SU-DHL-6 (cell line): ENCODE results near the gene COL6A2.

Source experiments
- H2AFZ ChIP-seq: fragments of 200-600 bp; sonication (generic); 2 replicates; pipeline ENCODE4 v1.6.1; 2014; ENCODE audit warnings: low read depth, mild to moderate bottlenecking, moderate library complexity, mixed read lengths, antibody characterized with exemption, low read length; ENCODE audit not compliant: severe bottlenecking
- H3F3A ChIP-seq: fragments of 200-600 bp; shearing (Covaris generic); 2 replicates; pipeline ENCODE4 v1.6.0; 2016; ENCODE audit warnings: antibody characterized with exemption, mild to moderate bottlenecking; ENCODE audit not compliant: insufficient read depth
- H3K27ac ChIP-seq: fragments of 200-600 bp; sonication (generic); 2 replicates; pipeline ENCODE4 v1.5.1; 2016; ENCODE audit warnings: low read depth, mild to moderate bottlenecking, low read length, moderate library complexity, mixed read lengths
- H3K27me3 ChIP-seq: fragments of 200-600 bp; sonication (generic), shearing (Covaris generic); 2 replicates; pipeline ENCODE4 v1.6.0; 2014; ENCODE audit warnings: mild to moderate bottlenecking, low read length
- H3K36me3 ChIP-seq: fragments of 200-600 bp; sonication (generic); 2 replicates; pipeline ENCODE4 v1.6.1; 2014; ENCODE audit warnings: mild to moderate bottlenecking, low read length, mixed read lengths
- H3K4me2 ChIP-seq: fragments of 300-600, 200-600 bp; shearing (Covaris generic), sonication (generic); 2 replicates; pipeline ENCODE4 v1.6.0; 2014; ENCODE audit warnings: low read length, low read depth, mild to moderate bottlenecking; ENCODE audit not compliant: poor library complexity, severe bottlenecking
- H3K4me3 ChIP-seq: fragments of 200-600 bp; sonication (generic); 2 replicates; pipeline ENCODE4 v1.5.1; 2014; ENCODE audit warnings: antibody characterized with exemption, low read length, mild to moderate bottlenecking, mixed read lengths; ENCODE audit not compliant: insufficient read depth, poor library complexity, severe bottlenecking
- H3K79me2 ChIP-seq: fragments of 200-600 bp; sonication (generic); 2 replicates; pipeline ENCODE4 v1.6.1; 2014; ENCODE audit warnings: mild to moderate bottlenecking, low read length, moderate library complexity; ENCODE audit not compliant: insufficient read depth
- H3K9ac ChIP-seq: fragments of 200-600 bp; sonication (generic); 2 replicates; pipeline ENCODE4 v1.7.0; 2014; ENCODE audit warnings: mild to moderate bottlenecking, low read length
- H3K9me2 ChIP-seq: fragments of 200-600 bp; sonication (generic); replicated peaks from 2 replicates; pipeline ENCODE4 v1.6.1; 2014; ENCODE audit warnings: low read length; ENCODE audit not compliant: insufficient read depth
- H3K9me3 ChIP-seq: fragments of 200-600 bp; sonication (generic); 2 replicates; pipeline ENCODE4 v1.6.1; 2014; ENCODE audit warnings: low read length, mixed read lengths; ENCODE audit not compliant: insufficient read depth
- H4K20me1 ChIP-seq: fragments of 200-600 bp; sonication (generic); 2 replicates; pipeline ENCODE4 v1.6.1; 2014; ENCODE audit warnings: low read depth, mild to moderate bottlenecking, antibody characterized with exemption, low read length, moderate library complexity, mixed read lengths
- CTCF ChIP-seq: fragments of 200-600 bp; sonication (generic); IDR thresholded peaks from one replicate; pipeline ENCODE4 v1.5.1; 2017; ENCODE audit warnings: antibody characterized with exemption, mild to moderate bottlenecking, low read length, moderate library complexity; ENCODE audit not compliant: insufficient read depth, poor library complexity, severe bottlenecking
- EZH2phosphoT487 ChIP-seq: fragments of 200-600 bp; sonication (generic), shearing (Covaris generic); conservative IDR thresholded peaks from 2 replicates; pipeline ENCODE4 v1.6.1; 2018; ENCODE audit warnings: mild to moderate bottlenecking, antibody characterized with exemption, low read length, moderate library complexity, mixed read lengths

COL6A2 gene

GRCh38 chr21:46114963-46115362 is 17.1 kb downstream of the COL6A2 start:
- Histone ChIP-seq H3K27ac (no peak overlapping the region), H4K20me1 (no peaks in the 10 kb centered on the region), H3K4me3 (no peak overlapping the region), H3K9me2 (no peaks in the 10 kb centered on the region), H3K27me3 (no peaks in the 10 kb centered on the region), H3F3A (no peaks in the 10 kb centered on the region), H3K9ac (no peak overlapping the region), H3K79me2 (no peaks in the 10 kb centered on the region), H3K36me3 (no peaks in the 10 kb centered on the region), H2AFZ (no peak overlapping the region), H3K9me3 (no peaks in the 10 kb centered on the region), H3K4me2 (no peak overlapping the region)
- TF ChIP-seq EZH2phosphoT487 (no peak), CTCF (no peak)

- TF ChIP-seq EZH2phosphoT487 (no peak), CTCF (no peak)
- no peak overlapping the region for H2AFZ ChIP-seq
- no peaks in the 10 kb centered on the region for H4K20me1 ChIP-seq
- no peaks in the 10 kb centered on the region for H3K36me3 ChIP-seq
- H3K4me3 ChIP-seq = no peak overlapping the region
- no peaks in the 10 kb centered on the region for H3K79me2 ChIP-seq
- no peak overlapping the region for H3K4me2 ChIP-seq
- no peaks in the 10 kb centered on the region for H3K9me2 ChIP-seq
- H3K27me3 ChIP-seq = no peaks in the 10 kb centered on the region
- H3K9me3 ChIP-seq = no peaks in the 10 kb centered on the region
- no peaks in the 10 kb centered on the region for H3F3A ChIP-seq
- no peak overlapping the region for H3K9ac ChIP-seq
- H3K27ac ChIP-seq = no peak overlapping the region
Observed at GRCh38 chr21:46115441-46116188, 17.7 kb downstream of the COL6A2 start.

- H3F3A ChIP-seq = no peaks in the 10 kb centered on the region
- H4K20me1 ChIP-seq = no peaks in the 10 kb centered on the region
- no peaks in the 10 kb centered on the region for H3K27me3 ChIP-seq
- no peak overlapping the region for H3K9ac ChIP-seq
- TF ChIP-seq CTCF (no peak), EZH2phosphoT487 (no peak)
- H3K4me2 ChIP-seq = no peak overlapping the region
- no peak overlapping the region for H3K27ac ChIP-seq
- no peaks in the 10 kb centered on the region for H3K79me2 ChIP-seq
- no peaks in the 10 kb centered on the region for H3K36me3 ChIP-seq
- no peak overlapping the region for H2AFZ ChIP-seq
- H3K9me2 ChIP-seq = no peaks in the 10 kb centered on the region
- no peaks in the 10 kb centered on the region for H3K9me3 ChIP-seq
- no peak overlapping the region for H3K4me3 ChIP-seq
Observed at GRCh38 chr21:46116189-46116775, 18.4 kb downstream of the COL6A2 start.
